Gastroesophageal sphincter (tissue), 3 donors: ENCODE data around the gene ITM2C.

Source experiments
- CTCF ChIP-seq, 4 experiments: fragments of 200-600 bp in 2 of 4; fragments of 450-650 bp in 2 of 4; sonication (generic) in 1 of 4; IDR thresholded peaks; one replicate each; pipeline ENCODE4 v1.5.1; 2017 to 2019; ENCODE audit warnings: antibody characterized with exemption in 4 of 4, mild to moderate bottlenecking in 2 of 4, moderate library complexity in 2 of 4
- EP300 ChIP-seq: sonication (generic); formaldehyde crosslinking; IDR thresholded peaks from one replicate; pipeline ENCODE4 v1.6.1; 2017; ENCODE audit warnings: antibody characterized with exemption, mild to moderate bottlenecking
- POLR2A ChIP-seq, 2 donors: fragments of 450-650 bp; IDR thresholded peaks; one replicate each; pipeline ENCODE4 v1.6.1; 2017; ENCODE audit warnings: antibody characterized with exemption in 2 of 2, mild to moderate bottlenecking in 2 of 2, moderate library complexity in 1 of 2
- POLR2AphosphoS5 ChIP-seq: sonication (generic); formaldehyde crosslinking; IDR thresholded peaks from one replicate; pipeline ENCODE4 v1.6.1; 2017; ENCODE audit warnings: antibody characterized with exemption

DNA sequence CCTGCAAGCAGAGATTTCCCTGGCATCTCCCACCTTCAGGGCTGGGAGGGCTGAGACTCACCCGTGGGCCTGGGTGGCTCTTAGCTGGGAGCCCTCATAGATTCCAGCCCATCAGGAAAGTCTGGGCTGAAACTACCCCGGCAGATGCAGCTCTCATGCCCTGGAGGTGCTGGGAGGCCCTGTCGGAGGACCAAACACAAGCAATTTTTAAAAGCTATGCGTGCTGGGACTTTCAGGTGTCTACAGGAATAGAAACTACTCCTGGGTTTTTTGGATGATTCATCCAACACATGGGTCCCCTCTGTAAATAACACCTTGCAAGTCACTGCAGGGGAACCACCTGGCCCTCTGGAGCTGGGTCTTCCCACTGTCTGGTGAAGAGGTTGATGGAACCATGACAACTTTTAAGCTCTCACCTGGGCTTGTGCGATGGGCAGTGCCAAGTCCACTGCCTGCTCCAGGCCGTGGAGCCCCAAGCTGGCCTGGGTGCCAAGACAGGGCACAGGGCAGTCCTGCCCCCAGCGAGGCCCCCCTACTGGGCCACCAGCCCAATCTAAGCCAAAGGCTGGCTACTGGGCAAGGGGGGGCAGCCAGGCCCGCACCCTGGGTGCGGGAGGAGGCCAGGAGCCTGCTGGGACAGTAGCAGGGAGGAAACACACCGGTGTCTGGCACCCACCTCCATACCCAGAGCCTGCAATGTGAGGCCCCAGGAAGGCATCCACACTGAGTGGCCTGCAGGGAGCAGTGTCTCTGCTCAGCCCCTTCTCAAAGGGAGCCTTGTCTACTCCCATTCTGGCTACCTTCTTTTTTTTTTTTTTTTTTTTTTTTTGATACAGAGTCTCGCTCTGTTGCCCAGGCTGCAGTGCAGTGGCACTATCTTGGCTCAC, 61.4 kb downstream of the ITM2C start:
- TF ChIP-seq CTCF (IDR thresholded peaks at IDR 0.05) (no peak), POLR2A (IDR thresholded peaks at IDR 0.05) (no peak), EP300 (no peak), POLR2AphosphoS5 (no peak)
